ENCODE results near the gene JUND. TPM values are rescaled to one million over a fixed set of nuclear protein-coding genes. Genes with fewer than 3 reads are reported as not detected.

The JUND gene
- total RNA-seq, 1 donor from 2014 or later, result 531 TPM

- H3K27ac ChIP-seq, result peak overlapping the region; percentile 99
- TF ChIP-seq POLR2A (IDR thresholded peaks at IDR 0.05), result no peak
- TF ChIP-seq POLR2AphosphoS5 (IDR thresholded peaks at IDR 0.05; ENCODE audit: insufficient read depth in 1 of 2, low read depth in 1 of 2), result peak in 1 of 2 donors; percentile 18
- no peaks in the 10 kb centered on the region for H3K27me3 ChIP-seq
- H3K36me3 ChIP-seq, result no peaks in the 10 kb centered on the region
- H3K9me3 ChIP-seq, result no peaks in the 10 kb centered on the region
- DNase-seq (ENCODE audit: extremely low spot score in 2 of 2), result no peak
- intact Hi-C loops (cut with DNase I), result no loop called here
- H3K4me1 ChIP-seq, result peaks cover 46% of the 10 kb centered on the region
- peak overlapping the region; percentile 62 to 68 for H3K4me3 ChIP-seq
These were observed 9.0 kb upstream of the JUND start for GRCh38 chr19:18290302-18291018.

DNA sequence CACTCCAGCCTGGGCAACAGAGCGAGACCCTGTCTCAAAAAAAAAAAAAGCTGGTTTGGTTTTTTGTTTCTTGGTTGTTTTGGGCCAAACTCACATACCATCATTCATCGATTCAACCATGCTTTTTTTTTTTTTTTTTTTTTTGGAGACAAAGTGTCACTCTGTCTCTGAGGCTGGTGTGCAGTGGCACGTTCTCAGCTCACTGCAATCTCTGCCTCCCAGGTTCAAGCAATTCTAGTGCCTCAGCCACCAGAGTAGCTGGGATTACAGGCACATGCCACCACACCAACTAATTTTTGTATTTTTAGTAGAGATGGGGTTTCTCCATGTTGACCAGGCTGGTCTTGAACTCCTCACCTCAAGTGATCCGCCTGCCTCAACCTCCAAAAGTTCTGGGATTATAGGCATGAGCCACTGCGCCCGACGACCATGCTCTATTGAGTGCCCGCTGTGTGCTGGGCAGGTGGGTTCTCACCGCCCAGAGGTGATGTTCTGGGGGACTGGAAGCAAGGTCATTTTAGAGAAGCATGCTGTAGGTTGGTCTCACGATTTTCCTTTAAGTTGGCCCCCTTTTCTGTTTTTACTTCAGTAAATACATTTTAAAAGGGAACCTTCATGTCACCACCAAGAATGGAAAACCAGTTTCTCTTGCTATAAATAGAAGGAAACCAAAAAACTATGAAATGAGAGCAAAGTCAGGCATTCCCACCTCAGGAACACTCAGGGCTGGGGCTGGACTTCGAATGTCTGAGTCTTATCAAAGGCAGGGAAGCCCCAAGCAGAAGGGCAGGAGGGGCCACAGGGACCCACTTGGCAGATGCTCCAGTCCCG, 8.3 kb upstream of the JUND start:
- Histone ChIP-seq H3K36me3 (no peaks in the 10 kb centered on the region), H3K27me3 (no peaks in the 10 kb centered on the region), H3K27ac (peak overlapping the region; percentile 99), H3K4me3 (no peak overlapping the region), H3K4me1 (peaks cover 46% of the 10 kb centered on the region), H3K9me3 (no peaks in the 10 kb centered on the region)
- no peak for DNase-seq (ENCODE audit: extremely low spot score in 2 of 2)
- intact Hi-C loops (cut with DNase I), result no loop called here
- no peak for TF ChIP-seq POLR2A (IDR thresholded peaks at IDR 0.05)
- TF ChIP-seq POLR2AphosphoS5 (IDR thresholded peaks at IDR 0.05; ENCODE audit: insufficient read depth in 1 of 2, low read depth in 1 of 2), result no peak
- no peak for TF ChIP-seq CTCF (IDR thresholded peaks at IDR 0.05)

DNA sequence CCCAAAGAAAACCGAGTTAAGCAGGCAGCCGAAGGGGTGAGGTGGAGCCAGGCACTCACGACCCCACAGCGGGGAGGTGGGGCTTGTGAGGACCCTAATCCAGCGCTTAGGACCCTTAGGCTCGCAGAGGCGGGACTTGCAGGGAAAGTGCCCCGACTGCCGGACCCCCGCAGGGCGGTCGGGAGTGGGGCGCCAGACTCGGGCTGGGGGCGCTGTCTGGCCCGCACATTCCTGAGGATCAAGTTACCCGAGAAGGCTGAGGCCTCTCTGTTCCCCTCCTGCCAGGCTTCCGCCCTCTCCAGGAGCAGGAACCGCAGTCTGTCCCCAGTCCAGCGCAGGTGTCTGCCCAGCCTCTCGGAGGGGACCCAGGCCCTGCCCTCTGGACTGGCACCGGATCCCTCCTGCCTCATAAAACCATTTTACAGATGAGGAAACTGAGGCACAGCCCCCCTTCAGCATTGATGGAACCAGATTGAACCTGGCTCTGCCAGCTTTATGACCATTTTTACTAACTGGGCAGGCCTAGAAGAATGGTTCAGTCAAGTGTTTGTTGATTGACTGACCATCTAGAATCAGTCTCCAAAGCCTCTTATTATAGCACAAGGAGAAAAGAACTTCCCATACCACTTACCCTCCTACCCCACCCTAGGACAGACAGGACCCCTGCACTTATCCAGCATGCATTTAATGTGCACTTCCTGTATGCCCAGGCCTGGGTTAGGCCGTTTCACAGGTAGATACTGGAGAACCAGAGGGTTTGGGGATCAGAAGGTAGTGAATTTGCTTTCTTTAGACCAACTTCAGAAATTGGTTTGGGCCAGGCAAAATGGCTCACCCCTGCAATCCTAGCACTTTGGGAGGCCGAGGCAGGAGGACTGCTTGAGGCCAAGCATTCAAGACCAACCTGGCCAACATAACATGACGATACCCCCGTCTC, 6.7 kb upstream of the JUND start:
- Histone ChIP-seq H3K4me1 (peaks cover 38% of the 10 kb centered on the region), H3K36me3 (no peaks in the 10 kb centered on the region), H3K9me3 (no peaks in the 10 kb centered on the region), H3K27ac (peak overlapping the region; percentile 72), H3K4me3 (no peak overlapping the region), H3K27me3 (no peaks in the 10 kb centered on the region)
- no peak for DNase-seq (ENCODE audit: extremely low spot score in 2 of 2)
- intact Hi-C loops (cut with DNase I), result no loop called here
- TF ChIP-seq POLR2AphosphoS5 (IDR thresholded peaks at IDR 0.05; ENCODE audit: insufficient read depth in 1 of 2, low read depth in 1 of 2) (no peak), POLR2A (IDR thresholded peaks at IDR 0.05) (no peak), CTCF (IDR thresholded peaks at IDR 0.05) (no peak)

GRCh38 chr19:18286973-18287635, 5.7 kb upstream of the JUND start:
- DNase-seq (ENCODE audit: extremely low spot score in 2 of 2), result no peak
- TF ChIP-seq CTCF (IDR thresholded peaks at IDR 0.05), result no peak
- TF ChIP-seq POLR2AphosphoS5 (IDR thresholded peaks at IDR 0.05; ENCODE audit: insufficient read depth in 1 of 2, low read depth in 1 of 2), result no peak
- no peak for TF ChIP-seq POLR2A (IDR thresholded peaks at IDR 0.05)
- Histone ChIP-seq H3K36me3 (no peaks in the 10 kb centered on the region), H3K9me3 (no peaks in the 10 kb centered on the region), H3K27me3 (no peaks in the 10 kb centered on the region), H3K4me3 (no peak overlapping the region), H3K4me1 (peaks cover 44% of the 10 kb centered on the region), H3K27ac (peak overlapping the region; percentile 72)
- intact Hi-C loops (cut with DNase I), result no loop called here
